ENCODE data around the gene POLG.

The POLG gene

DNA sequence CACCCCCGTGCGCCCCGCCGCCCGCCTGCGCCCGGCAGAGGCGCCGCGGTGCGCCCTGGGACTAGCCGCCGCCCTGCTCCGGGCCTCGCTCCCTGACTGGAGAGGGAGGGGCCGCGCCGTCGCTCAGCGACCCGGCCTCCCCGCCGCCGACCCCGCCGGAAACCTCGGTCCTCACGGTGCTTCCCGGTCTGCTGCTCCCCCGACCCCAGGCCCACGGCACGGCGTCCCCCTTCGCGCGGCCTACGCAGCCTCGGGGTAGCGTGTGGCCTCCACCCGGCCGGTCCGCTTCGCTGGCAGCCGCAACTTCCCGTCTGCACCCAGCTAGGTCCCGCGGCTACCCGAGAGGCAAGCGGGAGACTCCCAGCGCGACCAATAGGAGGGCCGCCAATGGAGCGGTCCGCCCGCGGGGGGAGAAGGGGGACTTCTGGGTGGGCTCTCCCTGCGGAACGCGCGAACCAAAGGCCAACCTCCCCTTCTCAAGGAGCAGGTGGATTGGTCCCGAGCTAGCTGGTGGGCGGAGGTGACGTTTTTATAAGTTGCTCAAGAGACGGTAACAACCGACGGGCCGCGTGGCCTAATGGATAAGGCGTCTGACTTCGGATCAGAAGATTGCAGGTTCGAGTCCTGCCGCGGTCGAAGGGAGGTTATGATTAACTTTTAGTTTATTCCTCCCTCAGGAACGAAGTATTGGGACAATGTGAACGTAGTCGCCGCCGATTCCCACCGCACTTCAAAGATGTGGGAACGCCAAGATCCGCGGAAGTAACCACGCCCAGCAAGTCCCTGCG is at the start of gene POLG:
Gene POLG (minus strand): TSS at position 315 of the 788 bp plus-strand sequence. CDS start 1,070 bp downstream, outside the sequence.
- peak; percentile 85 for DNase-seq (ENCODE audit: low read depth, low spot score)

DNA sequence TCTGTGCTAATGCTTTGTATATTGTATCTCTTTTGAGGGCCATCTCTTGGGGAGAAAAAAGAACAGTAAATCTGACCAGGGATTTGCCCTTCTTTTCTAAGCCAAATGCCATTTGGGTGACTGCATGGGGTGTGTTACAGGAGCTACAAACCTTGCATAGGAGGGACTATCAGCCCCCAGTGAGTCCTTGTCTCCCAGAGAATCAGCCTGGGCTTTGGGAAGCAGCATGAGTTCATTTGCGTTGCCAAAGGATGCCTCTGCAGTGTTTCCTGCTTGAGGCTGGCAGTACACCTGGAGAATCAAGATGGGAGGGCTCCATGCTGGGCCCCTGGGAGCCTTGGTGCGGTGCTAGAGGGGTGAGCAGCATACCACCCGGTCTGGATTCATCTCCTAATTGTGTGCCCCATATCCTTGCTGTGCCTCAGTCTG is 49.6 kb upstream of the POLG start:
- DNase-seq (ENCODE audit: low read depth, low spot score), result no peak

DNA sequence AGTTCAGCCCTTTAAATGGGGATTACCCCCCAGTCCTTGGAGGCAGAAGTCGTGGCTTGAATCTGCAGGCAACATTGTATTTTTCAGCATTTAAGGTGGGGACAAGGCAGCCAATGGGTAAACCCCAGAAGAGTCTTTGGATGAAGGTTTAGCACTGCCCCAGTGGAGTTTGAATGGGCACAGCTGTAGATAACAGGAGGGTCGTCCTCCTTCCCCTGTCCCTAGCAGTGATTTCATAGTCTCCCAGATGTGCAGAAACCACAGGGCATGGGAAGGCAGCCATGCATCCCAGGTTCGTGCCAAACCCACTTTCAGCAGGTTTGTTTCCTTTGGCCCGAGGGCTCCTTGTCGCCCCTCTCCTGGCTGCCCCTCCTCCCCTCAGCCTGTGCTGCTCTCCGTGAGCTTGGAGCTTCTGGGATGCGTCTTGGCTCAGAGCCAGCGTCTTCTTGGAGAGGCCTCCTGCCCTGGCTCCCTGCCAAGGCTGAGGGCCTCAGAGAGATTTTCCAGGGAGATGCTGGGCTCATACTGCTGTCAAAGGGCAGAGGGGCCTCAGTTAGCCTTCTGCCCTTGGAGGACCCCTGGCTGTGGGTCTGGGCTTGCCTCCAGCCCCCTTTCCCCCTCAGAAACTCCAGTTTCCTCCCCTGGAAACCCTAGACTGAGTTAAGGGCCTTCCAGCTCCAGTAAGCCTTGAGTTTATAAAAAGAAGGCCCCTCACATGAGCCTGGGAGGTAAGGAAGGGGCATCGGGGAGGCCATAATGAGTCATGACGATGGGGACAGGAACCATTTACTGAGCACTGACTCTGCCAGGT is 48.9 kb upstream of the POLG start:
- no peak for DNase-seq (ENCODE audit: low read depth, low spot score)

DNA sequence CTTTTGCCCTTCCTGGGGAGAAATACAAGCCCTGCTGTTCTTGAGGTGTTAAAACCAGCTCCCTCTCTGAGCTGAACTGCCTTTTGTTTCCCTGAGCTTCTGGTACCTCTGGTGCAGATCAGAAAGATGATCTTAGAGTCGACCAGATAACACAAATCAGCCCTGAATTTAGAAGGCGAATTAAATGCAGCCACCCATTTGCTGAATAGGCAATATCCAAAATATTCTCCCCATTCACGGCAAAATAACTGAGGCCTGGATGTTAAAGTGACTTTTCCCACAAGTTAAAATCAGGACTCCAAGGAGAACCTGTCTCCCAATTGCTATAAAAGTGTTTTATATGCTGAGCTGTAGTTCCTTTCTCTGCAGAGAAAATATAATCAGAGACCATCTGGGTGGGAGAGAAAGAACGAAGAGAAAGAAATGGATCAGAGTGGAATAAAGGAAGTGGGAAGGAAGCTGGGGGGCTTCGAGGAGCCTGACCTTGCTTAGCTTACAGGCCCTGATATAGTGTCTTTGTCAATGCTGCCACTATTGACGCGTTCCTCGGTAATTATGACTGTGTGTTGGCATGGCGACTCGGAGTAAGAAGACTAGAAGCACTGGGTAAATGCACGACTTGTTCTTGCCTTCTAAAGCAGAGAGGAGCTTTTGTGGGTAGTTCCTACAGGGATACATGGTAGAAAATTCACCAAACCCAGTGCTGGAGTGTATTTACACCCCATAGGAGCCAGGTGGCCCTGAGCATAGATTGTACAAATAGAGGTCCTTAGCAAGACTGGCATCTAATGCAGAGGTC is 47.5 kb upstream of the POLG start:
- DNase-seq (ENCODE audit: low read depth, low spot score), result no peak

DNA sequence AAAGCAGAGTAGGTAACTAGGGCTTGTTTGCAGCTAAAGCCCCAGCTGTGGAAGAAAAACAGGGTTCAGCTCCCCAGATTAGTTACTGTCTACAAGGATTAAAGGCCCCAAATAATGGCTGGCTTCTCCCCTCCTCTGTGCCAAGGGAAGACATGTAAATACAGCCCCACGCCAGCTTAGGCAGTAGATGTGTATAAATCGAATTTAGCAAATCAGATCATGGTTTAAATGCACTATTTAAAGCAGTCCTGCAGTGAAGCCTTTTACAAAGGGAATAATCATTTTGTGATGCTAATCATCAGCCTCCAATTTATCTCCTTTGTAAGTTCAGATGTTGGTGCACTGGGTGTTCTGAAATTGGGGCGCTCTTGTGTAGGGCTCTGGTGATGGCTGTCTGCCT is 46.7 kb upstream of the POLG start:
- DNase-seq (ENCODE audit: low read depth, low spot score), result no peak

DNA sequence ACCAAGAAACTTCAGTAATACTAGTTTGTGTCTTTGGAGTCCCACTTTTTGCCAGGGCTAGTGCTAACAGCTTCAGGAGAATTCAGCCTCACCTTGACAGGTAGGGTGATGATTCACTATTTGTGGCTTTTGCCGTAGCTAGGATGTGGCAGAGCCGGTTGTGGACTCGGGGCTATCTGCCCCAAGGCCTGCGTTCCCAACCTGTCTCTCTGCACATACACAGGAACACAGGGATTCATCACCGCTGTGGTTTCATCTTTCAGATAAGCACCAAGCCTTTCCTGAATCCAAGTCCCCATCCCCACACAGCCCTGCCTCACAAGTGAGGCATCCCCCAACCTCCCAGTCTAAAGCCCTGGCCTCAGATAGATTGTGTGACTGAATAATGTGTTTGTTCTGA is 45.2 kb upstream of the POLG start:
- no peak for DNase-seq (ENCODE audit: low read depth, low spot score)

DNA sequence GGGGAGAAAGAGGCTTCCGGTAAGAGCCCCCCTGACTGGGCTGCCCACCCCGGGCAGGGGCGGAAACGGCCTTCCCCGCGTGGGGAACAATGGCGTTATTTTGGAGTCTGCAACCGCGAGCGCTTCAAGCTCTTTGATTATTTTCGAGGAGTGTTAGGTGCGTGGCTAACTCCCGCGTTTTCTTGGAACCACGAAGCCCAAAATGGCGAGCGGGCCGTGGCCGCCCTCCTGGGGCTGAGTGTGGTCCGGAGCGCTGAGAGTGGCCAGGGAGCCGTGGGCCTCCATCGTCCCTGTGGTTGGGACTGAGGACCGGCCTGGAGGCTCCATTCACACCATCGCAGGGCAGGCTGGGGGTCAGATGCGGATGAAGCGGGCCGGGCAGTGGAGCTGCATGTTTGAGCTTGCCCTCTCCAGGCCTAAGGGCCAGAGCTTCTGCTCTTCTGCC is 44.6 kb upstream of the POLG start:
- DNase-seq (ENCODE audit: low read depth, low spot score), result no peak

DNA sequence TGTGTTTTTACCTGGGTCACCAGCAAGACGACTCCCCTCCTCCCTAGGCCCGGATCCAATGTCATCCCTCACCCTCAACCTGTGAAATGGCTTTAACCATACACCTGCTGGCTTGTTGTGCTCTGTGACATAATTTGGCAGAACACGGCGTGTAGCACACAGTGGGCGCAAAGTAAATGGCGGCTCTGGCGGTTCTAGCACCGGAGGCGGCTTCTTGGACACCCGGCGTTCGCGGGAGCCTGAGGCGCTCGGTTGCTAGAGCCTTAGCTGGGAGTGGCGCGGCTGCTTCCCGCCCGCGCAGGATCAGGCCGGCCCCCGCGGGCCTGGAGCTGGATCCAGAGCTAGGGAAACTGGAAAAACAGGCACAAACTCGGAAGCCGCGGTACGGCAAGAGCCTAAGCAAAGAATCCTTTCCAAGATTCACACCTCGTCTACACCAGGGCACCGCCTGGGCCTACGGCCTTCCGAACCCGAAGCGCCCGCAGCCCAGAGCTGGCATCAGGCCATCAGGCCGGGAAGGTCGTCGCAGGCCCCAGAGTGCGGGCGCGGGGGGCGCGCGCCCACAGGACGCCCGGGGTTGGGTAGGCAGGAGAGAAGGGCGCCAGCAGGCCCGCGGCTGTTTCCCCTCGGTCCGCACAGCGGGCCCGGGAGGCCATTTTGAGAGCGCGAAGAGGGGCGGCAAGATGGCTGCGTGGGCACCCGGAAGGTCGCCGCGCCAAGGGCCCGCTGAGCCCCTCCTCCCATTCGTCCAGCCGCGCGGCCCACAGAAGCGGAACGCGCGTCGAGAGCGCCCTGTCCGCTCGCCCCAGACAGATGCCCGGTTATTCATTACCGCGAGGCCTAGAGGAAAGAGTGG is 43.9 kb upstream of the POLG start:
- DNase-seq (ENCODE audit: low read depth, low spot score), result no peak

DNA sequence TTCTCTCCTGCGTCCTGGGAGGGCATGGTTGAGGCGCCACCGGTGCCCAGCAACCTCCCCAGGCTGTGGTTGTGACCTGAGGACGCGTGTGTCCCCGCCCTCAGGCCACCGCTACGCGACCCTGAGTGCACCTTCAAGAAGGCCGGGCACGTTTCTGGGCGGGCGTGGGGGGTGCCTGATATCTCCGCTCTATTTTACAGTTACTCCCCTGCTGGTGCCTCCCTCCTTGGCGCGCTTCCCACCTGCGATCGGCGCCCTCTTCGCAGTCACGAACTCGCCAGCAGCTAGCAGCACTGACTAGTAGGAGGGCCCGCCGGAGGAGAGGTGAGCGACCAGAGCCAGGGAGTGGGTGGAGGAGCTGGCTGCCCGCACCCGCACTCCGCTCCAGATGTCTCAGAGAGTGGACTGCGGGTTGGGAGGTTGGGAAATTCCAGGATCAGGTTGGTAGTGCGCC is 43.2 kb upstream of the POLG start:
- DNase-seq (ENCODE audit: low read depth, low spot score), result no peak

DNA sequence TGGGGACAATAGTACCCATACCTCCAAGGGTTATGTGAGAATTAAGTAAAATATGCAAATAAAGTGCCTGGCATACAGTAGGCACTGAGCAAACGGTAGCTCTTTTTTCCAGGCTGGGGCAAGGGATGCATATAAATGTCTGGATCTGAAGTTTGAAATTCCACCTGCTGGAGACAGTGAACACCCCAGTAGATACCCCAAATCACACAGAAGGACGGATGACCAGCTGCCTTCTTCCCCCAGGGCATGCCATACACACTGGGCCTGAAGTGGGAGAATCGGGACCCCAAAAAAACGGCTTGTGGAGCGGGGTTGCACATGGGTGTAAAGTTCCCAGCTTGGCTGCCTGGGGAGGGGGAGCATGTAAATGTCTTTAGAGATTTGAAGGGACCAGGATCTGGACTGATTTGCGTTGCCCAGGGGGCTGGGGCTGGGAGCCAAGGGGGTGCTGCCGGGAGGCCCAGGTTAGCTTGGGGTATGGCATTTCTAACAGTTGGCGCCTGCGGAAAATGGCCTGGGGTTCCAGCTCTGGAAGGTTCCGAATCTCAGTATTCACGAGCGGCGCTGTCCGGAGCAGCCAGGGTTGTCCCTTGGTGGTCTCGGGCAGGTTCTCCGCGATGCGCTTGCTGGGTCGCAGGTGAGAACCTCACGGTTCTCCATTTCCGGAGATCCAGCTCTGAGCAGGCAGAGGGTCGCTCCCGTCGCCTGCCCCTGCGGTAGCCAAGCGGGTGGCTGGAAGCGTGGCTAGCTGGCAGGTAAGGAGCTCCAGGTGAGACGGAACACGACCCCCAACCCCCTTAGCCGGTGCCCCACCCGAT is 42.6 kb upstream of the POLG start:
- DNase-seq (ENCODE audit: low read depth, low spot score), result no peak

DNA sequence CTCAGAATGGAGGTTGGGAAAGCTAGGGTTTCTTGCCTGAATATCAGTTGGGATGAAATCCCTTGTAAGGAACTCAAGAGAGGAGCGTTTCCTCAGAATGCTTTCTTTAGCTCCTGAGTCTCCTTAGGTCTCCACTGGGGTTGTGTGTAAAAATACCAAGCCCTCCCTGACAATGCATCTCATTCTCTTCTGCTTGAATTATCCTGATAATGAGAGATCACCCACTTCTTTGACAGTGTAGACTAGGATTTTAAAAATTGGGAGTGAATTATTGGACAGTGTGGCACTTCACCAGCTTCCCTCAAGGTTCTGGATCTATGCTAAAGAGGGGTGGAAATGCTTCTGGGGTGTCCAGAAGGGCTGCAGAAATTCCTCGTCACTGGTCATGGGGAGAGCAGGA is 41.8 kb upstream of the POLG start:
- no peak for DNase-seq (ENCODE audit: low read depth, low spot score)

DNA sequence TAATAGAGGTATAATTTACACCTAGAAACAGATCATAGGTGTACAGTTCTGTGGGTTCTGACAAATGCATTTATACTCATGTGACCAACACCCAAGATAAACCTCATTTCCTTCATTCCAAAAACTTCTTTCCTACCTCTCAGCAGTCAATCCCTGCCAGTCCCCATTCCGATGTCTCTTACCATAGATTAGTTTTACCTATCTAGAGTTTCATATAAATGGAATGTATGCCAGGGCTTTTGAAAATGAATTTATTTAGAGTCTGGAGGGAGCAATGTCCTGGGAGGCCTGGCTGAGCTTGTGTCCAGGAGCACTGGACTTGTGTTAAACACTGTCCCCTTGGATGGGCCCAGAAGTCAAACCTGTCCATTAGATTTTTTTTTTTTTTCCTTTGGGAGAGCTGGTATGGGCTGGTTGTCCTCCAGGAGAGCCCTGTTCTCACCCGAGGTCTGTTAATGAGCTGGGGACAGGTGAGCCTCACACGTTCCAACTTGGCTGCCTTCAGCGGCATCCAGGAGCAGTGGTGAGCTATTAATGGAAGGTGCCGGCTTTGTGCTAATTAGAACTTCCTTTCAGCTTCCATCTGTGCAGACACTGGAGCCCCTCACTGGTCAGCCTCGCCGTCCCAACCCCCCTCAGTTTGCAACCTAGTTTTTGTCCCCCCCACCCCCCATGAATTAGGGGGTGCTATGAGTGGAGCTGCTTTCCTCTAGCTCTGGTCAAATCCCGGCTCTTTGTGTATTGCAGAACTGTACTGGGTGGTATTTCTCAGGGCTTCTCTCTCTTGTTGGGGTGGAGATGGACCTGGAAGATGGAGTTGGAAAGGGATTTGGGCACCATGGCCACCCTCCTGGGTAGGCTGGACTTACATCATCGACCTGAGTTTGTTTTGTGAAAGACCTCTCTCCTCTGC is 40.7 kb upstream of the POLG start:
- no peak for DNase-seq (ENCODE audit: low read depth, low spot score)

DNA sequence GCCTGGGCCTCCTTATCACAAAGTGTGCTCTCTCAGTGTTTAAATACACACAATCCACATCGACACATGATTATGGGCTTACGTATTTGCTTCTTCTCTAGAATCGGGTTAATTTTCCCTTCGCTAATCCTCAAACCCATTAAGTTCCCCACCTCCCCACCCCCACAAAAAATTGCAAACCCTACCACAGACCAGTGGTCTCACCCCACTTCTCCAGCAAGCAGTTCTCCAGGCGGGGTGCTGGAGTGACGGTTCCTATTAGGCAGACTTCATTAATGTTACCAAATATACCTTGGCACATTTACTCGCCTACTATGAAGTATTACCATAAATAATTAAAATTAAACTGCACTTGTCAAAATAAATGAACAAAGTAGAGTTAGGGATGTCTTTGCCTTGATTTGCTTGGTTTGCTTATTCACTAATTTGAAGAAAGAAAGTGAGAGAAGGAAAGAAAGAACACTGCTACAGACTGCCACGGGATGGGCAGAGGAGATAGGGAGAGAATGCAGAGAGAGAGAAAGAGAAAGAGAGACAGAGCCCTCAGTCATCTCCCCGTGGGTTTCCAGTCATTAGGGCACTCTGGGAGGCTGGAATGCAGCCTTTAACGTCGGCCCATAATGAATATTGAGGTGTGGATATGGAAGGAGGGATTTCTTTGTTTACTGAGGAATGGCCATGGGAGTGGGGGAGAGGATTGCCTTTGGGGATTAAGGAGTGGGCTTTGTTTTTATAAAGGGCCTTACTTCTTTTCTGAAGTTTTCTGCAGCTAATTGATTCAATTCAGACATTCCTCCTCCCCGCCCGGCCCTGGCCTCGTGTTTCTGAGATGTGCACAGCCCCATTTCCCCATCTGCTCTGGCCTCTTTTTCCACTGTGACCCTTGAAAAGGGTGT is 39.7 kb upstream of the POLG start:
- DNase-seq (ENCODE audit: low read depth, low spot score), result no peak

DNA sequence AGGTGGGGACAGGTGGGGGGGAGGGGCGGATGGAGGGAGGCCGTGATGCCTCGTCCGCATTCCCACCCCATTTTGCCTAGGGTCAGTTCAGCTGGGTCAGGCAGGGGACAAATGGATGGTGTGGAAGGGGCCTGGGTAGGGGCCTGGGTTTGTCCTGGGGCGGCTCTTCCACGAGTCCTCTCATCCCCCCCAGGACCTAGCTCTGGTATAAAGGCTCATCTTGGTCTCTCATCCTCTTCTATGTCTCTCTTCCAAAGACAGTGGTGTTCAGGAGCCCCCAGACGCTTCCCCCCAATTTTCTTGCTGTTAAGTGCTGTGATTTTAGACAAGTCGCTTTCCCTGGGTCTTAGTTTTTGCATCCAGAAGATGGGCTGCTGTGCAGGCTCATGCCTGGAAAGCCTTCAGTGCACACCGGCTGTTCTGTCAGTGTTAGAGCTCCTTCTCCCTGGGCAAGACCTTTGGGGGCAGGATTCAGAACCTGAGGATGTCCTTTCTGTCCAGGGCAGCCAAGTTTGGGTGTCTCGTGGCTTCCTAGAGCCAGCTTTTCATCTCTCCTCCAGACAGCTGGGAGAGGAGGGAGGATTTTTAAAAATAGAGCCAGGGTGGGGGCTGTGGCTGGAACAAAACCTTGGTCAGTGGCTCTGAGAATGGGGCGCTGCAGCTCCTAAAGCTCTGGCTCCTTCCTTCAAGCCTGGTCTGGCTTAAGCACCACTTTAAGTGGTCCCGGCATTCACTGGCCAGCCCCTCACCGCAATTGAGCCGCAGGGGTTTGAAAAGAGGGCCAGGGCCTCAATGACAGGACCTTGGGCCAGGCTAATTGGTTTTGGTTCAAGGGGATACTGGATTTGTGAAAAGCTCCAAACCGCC is 37.7 kb upstream of the POLG start:
- DNase-seq (ENCODE audit: low read depth, low spot score), result no peak

DNA sequence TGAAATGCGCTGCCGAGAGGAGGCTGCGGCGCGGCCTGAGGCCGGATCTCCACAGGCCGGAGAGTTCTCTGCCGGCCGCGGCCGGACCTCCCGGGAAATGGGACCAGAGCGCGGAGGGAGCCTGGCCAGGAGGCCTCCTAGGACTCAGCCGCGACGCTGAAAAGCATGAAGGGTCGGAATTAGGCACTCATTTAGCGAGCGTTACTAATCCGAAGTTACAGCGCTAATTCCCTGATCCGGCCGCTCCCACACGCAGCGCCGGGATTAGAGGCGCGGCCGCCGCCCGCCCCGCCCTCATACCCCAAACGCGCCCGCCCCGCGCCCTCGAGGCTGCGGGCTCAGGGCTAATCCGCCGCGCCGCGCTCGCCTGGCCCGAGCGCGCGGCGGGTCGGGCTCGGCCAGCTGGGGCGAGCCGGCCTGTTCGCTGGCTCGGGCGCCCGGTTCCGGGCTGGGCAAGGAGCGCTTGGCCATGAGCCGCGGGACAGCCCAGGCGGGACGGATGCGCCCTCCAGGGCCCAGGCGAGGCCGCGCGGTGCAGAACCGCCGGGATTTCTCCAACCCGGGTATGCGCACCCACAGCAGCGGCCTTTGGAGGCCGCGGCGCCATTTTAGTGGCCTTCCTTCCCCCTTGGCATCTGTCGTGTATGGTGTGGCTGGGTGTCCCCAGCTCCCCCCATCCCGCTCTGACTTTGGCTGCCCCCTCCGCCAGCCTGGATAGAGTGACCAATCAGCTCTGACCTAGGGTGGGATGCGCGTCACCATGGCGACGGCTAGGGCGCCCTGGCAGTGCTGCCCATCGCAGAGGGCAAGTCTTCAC is 36.8 kb upstream of the POLG start:
- no peak for DNase-seq (ENCODE audit: low read depth, low spot score)

DNA sequence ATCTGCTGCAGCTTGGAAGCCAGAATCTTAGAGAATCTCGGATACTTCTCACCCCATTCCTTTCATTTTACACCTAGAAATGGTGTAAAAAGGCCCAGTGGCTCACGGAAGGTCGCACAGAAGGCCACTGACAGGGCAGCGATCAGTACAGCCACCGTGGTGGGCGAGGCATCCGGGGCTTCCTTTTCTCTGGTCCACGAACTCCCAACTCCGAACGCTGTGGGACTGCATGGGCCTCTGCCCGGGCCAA is 36.3 kb upstream of the POLG start:
- DNase-seq (ENCODE audit: low read depth, low spot score), result no peak

Measured in iPS DF 19.7 (cell line).